Measurements from ENCODE around the gene PKIB.

Gene PKIB

GRCh38 chr6:122736163-122736562 lies 126.0 kb downstream of the PKIB start:
- in situ Hi-C loops (cut with MboI; ENCODE audit: low sequenced_read_pairs): loop anchor here (25.0 kb wide), 1 partner anchor 101 kb away; no protein-coding TSS in a partner anchor

GRCh38 chr6:122736616-122737015 lies 126.4 kb downstream of the PKIB start:
- in situ Hi-C loops (cut with MboI; ENCODE audit: low sequenced_read_pairs): loop anchor here (25.0 kb wide), 1 partner anchor 101 kb away; no protein-coding TSS in a partner anchor

- in situ Hi-C loops (cut with MboI; ENCODE audit: low sequenced_read_pairs): loop anchor here (25.0 kb wide), 1 partner anchor 97 kb away; no protein-coding TSS in a partner anchor
Measured at GRCh38 chr6:122740091-122740490, 129.9 kb downstream of the PKIB start.

GRCh38 chr6:122740936-122741335 lies 130.7 kb downstream of the PKIB start:
- in situ Hi-C loops (cut with MboI; ENCODE audit: low sequenced_read_pairs): loop anchor here (25.0 kb wide), 1 partner anchor 96 kb away; no protein-coding TSS in a partner anchor

- in situ Hi-C loops (cut with MboI; ENCODE audit: low sequenced_read_pairs): loop anchor here (25.0 kb wide), 1 partner anchor 93 kb away; no protein-coding TSS in a partner anchor
Measured at GRCh38 chr6:122744247-122744646, 134.0 kb downstream of the PKIB start.

- in situ Hi-C loops (cut with MboI; ENCODE audit: low sequenced_read_pairs): loop anchor here (25.0 kb wide), 1 partner anchor 92 kb away; no protein-coding TSS in a partner anchor
Measured at GRCh38 chr6:122744856-122745255, 134.7 kb downstream of the PKIB start.

GRCh38 chr6:122746688-122747087 lies 136.5 kb downstream of the PKIB start:
- in situ Hi-C loops (cut with MboI; ENCODE audit: low sequenced_read_pairs): loop anchor here (25.0 kb wide), 1 partner anchor 91 kb away; no protein-coding TSS in a partner anchor

- in situ Hi-C loops (cut with MboI; ENCODE audit: low sequenced_read_pairs): loop anchor here (25.0 kb wide), 1 partner anchor 90 kb away; no protein-coding TSS in a partner anchor
Measured at GRCh38 chr6:122747573-122747972, 137.4 kb downstream of the PKIB start.

- in situ Hi-C loops (cut with MboI; ENCODE audit: low sequenced_read_pairs): loop anchor here (25.0 kb wide), 1 partner anchor 88 kb away; no protein-coding TSS in a partner anchor
Measured at GRCh38 chr6:122748945-122749344, 138.7 kb downstream of the PKIB start.

GRCh38 chr6:122749451-122750050 lies 139.3 kb downstream of the PKIB start:
- in situ Hi-C loops (cut with MboI; ENCODE audit: low sequenced_read_pairs): loop anchor here (25.0 kb wide), 1 partner anchor 88 kb away; no protein-coding TSS in a partner anchor

- in situ Hi-C loops (cut with MboI; ENCODE audit: low sequenced_read_pairs): no loop called here
Measured at GRCh38 chr6:122751326-122751725, 141.1 kb downstream of the PKIB start.

- in situ Hi-C loops (cut with MboI; ENCODE audit: low sequenced_read_pairs): no loop called here
Measured at GRCh38 chr6:122752459-122752858, 142.3 kb downstream of the PKIB start.

- in situ Hi-C loops (cut with MboI; ENCODE audit: low sequenced_read_pairs): no loop called here
Measured at GRCh38 chr6:122753000-122753687, 142.9 kb downstream of the PKIB start.

GRCh38 chr6:122753688-122754056 lies 143.5 kb downstream of the PKIB start:
- in situ Hi-C loops (cut with MboI; ENCODE audit: low sequenced_read_pairs): no loop called here

GRCh38 chr6:122754191-122754731 lies 144.1 kb downstream of the PKIB start:
- in situ Hi-C loops (cut with MboI; ENCODE audit: low sequenced_read_pairs): no loop called here

- in situ Hi-C loops (cut with MboI; ENCODE audit: low sequenced_read_pairs): no loop called here
Measured at GRCh38 chr6:122755901-122756300, 145.7 kb downstream of the PKIB start.

- in situ Hi-C loops (cut with MboI; ENCODE audit: low sequenced_read_pairs): no loop called here
Measured at GRCh38 chr6:122758927-122759334, 148.7 kb downstream of the PKIB start.

- in situ Hi-C loops (cut with MboI; ENCODE audit: low sequenced_read_pairs): no loop called here
Measured at GRCh38 chr6:122760330-122760729, 150.1 kb downstream of the PKIB start.

- in situ Hi-C loops (cut with MboI; ENCODE audit: low sequenced_read_pairs): no loop called here
Measured at GRCh38 chr6:122766256-122766655, 156.1 kb downstream of the PKIB start.

GRCh38 chr6:122770835-122771601 lies 160.8 kb downstream of the PKIB start:
- in situ Hi-C loops (cut with MboI; ENCODE audit: low sequenced_read_pairs): no loop called here

All from HL-60/S4 (cell line).